Stimulated activated CD8-positive, alpha-beta memory T cell treated with anti-CD3 and anti-CD28 coated beads, Interleukin-2, amount 100 ng/mL, for 1 hour (primary cell): ENCODE results near the gene AUH.

ENCODE experiments used
- DNase-seq, 2 donors: peaks; one replicate each; pipeline ENCODE4 v3.0.0-alpha.2; 2020; ENCODE audit warnings: low read depth in 2 of 2

The AUH gene

DNA sequence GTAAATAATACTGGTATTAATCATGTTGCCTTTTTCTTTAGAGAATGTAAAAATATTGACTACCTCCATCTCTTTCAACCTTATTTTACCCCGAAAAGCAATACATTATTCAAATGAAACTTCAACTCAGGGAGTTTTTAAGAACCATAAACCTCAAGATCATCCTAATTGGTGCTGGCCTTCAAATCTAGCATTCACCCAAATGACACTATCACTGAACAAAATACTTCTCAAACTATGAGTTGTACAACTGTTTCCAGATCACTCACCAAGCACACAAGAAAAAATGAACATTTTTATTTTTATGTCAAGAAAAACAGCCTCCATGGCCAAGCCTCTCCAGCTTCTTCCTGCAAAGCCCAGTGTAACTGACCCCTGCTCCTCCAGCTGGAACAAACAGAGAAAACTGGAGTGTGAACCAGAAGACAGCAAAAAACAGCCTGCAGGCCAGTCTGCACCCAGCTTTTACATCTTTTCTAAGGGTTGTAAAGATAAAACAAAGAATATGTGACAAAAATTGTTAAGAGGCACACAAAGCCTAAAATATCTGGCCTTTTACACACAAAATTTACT, 21.2 kb downstream of the AUH start:
- DNase-seq, result no peak

GRCh38 chr9:91338681-91339080, 23.0 kb downstream of the AUH start:
- no peak for DNase-seq

GRCh38 chr9:91336786-91337185, 24.9 kb downstream of the AUH start:
- DNase-seq, result no peak

GRCh38 chr9:91334053-91334452, 27.7 kb downstream of the AUH start:
- DNase-seq, result no peak

DNA sequence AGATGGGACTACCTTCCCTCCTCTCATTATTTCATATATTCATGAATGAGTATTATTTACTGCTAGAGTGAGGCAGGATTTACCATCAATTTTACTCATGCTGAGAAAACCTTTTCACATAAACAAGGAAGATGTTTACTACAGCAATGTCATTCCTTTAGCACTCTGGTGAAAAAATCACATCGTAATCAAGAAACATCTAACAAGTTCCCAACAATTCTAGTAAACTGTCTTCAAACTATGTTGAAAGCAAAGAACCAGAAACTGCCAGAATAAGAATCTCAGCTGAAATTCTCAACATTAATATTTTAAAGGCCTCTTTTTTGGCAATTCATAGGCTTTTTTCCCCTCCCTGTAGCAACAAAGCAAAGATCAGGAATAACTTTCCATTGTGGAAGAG, 28.2 kb downstream of the AUH start:
- no peak for DNase-seq

DNA sequence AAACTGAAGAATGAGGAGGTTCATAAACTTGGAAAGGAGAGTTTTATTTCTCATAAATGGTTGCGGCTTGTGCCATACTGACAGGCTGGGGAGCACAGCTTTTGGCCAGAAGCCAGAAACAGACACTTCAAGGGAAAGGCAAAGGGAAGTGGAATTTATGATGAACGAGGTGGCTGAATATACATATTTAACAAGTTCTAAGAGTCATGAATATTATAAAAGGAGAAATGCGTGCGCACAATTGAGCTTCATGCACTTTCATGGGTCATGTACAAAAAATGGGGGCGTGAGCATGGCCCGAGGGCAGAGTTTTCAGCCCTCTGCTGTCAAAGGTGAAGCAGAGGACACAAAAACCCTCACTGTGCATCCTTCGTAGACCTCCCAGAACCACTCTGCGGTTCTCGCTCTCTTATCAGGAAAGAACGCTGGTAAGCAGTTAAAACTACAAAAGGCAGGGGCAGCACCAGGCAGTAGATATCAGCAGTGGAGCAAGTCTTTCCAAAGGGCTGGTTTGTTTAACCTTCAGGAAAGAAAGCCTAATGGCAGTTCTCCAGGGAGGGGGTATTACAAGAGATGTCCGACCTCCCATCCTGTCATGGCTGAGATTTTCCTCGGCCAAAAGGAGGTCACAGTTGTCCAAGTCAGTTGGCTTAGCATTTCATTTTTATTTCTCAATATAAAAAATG, 29.0 kb downstream of the AUH start:
- no peak for DNase-seq

GRCh38 chr9:91331849-91332248, 29.9 kb downstream of the AUH start:
- DNase-seq, result no peak

- no peak for DNase-seq
Measured at GRCh38 chr9:91328186-91328585, 33.5 kb downstream of the AUH start.

DNA sequence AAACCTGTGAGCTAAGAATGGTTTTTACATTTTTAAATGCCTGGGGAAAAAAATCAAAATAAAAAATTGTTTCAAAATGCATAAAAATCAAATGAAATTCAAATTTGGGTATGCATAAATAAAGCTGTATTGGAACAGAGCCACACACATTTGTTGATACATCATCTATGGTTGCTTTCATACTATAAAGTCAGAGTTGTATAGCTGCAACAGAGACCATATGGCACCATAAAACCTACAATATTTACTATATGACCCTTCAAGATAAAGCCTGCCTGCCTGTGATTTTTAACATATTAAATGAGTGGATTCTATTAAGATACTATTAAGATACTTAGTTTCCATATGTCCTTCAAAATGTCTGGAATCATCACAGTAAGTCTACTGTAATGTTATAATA, 40.0 kb downstream of the AUH start:
- no peak for DNase-seq

- DNase-seq, result no peak
Measured at GRCh38 chr9:91320299-91320698, 41.4 kb downstream of the AUH start.

GRCh38 chr9:91316093-91316492, 45.6 kb downstream of the AUH start:
- DNase-seq, result no peak

DNA sequence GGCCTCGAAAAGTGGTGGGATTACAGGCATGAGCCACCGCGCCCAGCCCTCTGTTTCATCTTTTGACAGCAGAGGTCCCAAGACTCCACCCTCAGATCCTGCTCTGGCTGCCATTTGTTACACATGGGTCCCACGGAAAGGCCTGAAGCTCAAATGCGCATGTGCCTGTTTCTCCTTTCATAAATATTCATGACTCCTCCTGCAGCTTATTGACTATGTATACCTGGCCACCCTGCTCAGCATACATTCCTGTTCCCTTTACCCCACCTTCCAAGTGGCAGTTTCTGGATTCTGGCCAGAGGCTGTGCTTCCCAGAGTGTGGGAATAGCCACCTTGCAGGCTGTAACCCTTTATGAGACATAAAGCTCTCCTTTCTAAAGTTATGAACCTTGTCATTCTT, 46.5 kb downstream of the AUH start:
- DNase-seq, result no peak

DNA sequence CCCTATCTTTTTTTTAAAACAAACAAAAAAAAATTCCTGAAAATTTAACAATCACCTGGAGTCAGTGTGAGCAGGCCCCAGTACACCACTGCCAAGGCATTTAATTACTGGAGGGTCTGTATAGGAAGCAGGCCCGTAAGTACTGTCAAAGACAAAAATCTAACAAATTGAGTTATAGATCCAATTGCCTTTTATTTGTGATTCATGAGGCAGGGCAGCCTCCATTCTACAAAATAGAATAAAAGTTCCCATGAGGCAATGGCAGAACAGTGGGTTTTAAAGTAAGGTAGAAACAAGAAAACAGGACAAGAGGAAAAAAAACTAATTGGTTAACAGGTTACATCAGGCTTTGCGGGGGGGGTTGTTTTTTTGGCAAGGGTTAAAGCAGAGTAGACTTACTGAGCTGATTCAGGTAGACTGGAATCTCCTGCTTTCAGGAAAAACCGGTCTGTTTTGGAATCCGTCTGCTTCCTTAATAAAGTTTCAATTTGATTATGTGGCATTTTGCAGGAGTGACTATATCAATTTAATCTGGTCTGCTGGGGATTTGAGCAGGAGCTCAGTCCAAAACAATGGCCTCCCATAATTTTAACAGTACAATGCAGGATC, 48.9 kb downstream of the AUH start:
- no peak for DNase-seq

- no peak for DNase-seq
Measured at GRCh38 chr9:91310037-91310436, 51.7 kb downstream of the AUH start.

GRCh38 chr9:91308191-91308590, 53.5 kb downstream of the AUH start:
- no peak for DNase-seq

GRCh38 chr9:91307279-91307678, 54.4 kb downstream of the AUH start:
- no peak for DNase-seq

- no peak for DNase-seq
Measured at GRCh38 chr9:91306296-91306630, 55.5 kb downstream of the AUH start.

DNA sequence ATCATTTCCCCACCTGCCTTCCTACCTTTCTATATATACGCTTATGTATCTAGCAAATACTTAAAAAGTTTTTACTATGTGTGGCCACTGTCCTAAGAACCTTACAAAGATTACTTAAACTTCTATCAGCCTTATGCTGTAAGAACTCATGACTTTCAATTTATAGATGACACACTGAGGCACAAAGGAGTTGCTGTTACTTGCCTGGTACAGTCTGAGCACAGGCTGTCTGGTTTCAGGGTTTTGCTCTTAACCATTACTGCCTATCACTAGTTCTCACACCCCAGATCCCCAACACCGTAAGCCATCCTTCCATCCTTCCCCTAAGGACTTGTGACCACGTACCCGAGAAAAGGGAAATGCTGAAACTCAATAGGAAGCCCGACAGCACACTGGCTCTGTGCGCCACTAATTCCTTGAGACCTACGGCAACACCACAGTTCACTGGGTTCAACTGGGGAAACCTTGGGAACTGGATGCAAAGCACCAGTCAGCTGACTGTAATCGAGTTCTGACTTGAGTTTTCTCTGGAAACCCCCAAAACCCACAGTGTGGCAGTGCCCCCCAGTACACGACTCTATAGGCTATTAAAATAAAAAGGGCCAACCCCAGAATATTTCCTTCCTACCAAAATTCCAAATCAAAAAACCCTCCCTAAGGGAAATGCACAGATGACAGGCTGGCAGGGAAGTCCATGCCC, 56.0 kb downstream of the AUH start:
- DNase-seq, result no peak

DNA sequence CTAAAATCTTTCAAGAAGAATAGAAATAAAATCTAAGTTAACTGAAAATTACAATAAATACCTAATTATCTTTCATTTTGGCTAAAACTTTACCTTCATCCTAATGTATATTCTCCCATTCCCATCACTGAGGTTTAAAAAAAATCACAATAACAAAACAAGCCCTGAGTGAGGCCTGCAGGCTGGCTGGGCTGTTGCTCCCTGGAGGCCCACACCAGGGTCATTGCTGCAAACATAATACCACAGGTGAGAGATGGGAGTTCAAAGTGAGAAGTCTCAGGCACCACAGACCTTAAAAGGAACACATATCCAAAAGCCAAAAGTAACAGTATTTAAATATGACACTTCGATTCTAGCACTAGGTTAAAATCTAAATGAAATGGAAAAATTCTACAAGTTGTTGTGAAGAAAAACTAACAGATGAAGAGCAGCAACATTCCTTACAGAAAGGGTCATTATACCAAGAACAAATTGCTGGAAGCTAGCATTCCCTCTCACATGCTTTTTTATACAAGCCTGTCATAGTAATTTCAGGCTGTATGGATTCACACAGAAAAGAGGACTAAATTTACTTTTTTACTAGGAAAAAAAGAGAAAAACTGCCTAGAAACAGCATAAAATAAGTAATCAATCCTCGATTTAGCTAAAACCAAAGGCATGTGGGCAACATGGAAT, 57.8 kb downstream of the AUH start:
- no peak for DNase-seq

DNA sequence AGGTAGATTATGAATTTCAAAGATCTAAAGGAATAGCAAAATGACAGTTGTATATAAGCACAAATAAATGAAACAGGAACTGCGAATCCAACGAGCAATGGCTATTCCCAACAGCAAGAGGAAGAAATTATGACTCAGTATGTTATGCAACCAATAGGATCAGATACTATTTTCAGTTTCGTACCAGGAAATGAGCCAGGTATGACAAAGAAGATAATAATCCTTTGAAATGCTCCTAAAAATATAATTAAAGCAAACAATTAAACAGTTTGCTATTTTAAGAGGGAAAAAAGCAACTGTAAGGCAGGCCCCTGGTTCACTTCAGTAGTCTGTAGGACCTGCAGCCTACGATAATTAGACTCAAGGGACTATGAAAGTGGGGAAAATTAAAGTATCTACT, 58.9 kb downstream of the AUH start:
- DNase-seq, result no peak

DNA sequence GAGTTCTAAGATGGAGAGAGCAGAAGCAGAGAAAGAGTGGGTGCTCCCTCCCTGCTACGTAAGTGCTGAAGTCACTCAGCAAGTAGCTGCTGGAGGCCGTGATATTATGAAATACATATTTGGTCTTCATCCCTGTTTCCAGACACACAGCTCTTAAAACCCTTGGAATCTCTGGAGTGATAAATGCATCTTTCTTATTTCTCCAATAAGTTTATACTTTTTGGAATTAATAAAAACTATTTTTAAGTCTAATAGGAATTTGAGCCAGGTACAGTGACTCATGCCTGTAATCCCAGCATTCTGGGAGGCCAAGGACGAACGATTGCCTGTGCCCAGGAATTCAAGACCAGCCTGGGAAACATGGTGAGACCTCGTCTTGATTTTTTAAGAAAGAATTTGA, 60.6 kb downstream of the AUH start:
- DNase-seq, result no peak

DNA sequence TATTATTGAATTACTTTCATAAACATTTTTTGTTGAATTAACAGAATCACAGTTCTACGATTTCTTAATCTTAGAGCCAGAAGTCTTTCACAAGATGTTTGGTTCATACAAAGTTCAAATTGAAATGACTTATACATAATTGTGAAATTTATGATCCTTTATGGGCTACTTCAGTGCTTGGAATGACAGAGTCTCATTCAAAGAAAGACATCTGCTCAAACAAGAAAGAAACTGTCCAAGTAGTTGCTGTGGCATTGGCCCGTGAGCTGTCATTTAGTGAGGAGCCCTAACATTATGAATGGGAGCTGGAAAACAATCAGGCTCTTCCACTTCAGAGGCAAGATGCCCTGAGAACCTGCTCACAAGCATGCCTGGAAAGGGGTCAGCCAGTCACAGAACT, 63.4 kb downstream of the AUH start:
- no peak for DNase-seq

GRCh38 chr9:91297306-91297705, 64.4 kb downstream of the AUH start:
- no peak for DNase-seq
